ENCODE measurements around the gene STAT5B. TPM values are rescaled to one million over a fixed set of nuclear protein-coding genes. Genes with fewer than 3 reads are reported as not detected.

Gene STAT5B
- total and polyA plus RNA-seq, 9 of the 15 experiments (the other 6 are each of a cell fraction or from before 2014, with no cell fraction given) = 20.8 to 176 (median 92.4) TPM

DNA sequence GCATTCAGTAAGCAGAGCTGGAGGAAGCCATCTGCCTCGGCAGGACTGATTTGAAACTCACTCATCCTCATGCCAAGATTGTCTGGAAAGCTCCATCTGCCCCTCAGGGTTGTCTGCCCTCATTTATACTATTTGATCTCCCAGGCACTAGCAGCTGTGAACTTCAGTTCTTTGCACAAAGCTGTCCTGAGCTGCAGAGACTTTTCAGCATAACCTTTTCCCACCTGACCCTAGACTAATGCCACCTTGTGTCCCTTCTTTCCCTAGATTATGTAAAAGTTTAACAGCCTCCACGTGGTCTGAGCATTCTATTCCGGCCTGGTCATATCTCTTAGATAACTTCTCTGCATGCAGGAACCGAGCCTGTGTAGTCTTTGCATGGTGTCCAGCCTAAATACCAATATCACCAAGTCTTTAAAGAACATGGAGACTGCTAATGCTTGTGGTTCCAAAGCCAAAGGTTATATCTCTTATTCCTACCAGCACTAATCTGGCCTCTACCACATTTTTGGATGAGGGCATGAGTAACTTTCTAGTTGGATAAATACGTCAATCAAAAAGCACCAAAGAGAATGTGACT, 41.2 kb upstream of the STAT5B start (continued):
- TF ChIP-seq PTRF (tag; IDR thresholded peaks at IDR 0.05) (no peak), ZNF586 (CRISPR knock-in tag; conservative IDR thresholded peaks at IDR 0.05) (no peak), SRSF9 (IDR thresholded peaks at IDR 0.05; ENCODE audit: borderline replicate concordance, low read depth, low read length) (no peak), KAT7 (CRISPR knock-in tag; IDR thresholded peaks at IDR 0.05; ENCODE audit: borderline replicate concordance) (no peak), ZFPM2 (CRISPR knock-in tag; IDR thresholded peaks at IDR 0.05) (no peak), EP400 (IDR thresholded peaks at IDR 0.05) (peak; percentile 73), ZNF699 (CRISPR knock-in tag; IDR thresholded peaks at IDR 0.05; ENCODE audit: insufficient replicate concordance) (no peak), YY1 (IDR thresholded peaks at IDR 0.05; ENCODE audit: borderline replicate concordance in 1 of 3, control insufficient read depth in 1 of 3, extremely low read depth in 1 of 3, insufficient read depth in 3 of 3, insufficient read length in 1 of 3, insufficient replicate concordance in 2 of 3, low read depth in 1 of 3, low read length in 2 of 3) (no peak), U2AF1 (optimal IDR thresholded peaks at IDR 0.05; ENCODE audit: low read depth, low read length) (no peak), ZNF133 (CRISPR knock-in tag; IDR thresholded peaks at IDR 0.05) (no peak), MEIS2 (IDR thresholded peaks at IDR 0.05; ENCODE audit: partially characterized antibody) (peak; percentile 51), PURB (CRISPR knock-in tag; IDR thresholded peaks at IDR 0.05; ENCODE audit: low read depth) (no peak), STAT5A (IDR thresholded peaks at IDR 0.05; ENCODE audit: borderline replicate concordance, low read length) (no peak), RBM25 (IDR thresholded peaks at IDR 0.05; ENCODE audit: low read depth, low read length, severe bottlenecking) (no peak), FOXJ2 (tag; IDR thresholded peaks at IDR 0.05) (no peak)
- TF ChIP-seq, protein P1, sequence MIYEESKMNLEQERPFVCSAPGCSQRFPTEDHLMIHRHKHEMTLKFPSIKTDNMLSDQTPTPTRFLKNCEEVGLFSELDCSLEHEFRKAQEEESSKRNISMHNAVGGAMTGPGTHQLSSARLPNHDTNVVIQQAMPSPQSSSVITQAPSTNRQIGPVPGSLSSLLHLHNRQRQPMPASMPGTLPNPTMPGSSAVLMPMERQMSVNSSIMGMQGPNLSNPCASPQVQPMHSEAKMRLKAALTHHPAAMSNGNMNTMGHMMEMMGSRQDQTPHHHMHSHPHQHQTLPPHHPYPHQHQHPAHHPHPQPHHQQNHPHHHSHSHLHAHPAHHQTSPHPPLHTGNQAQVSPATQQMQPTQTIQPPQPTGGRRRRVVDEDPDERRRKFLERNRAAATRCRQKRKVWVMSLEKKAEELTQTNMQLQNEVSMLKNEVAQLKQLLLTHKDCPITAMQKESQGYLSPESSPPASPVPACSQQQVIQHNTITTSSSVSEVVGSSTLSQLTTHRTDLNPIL (CRISPR knock-in tag; IDR thresholded peaks at IDR 0.05) = no peak
- TF ChIP-seq, protein P2, sequence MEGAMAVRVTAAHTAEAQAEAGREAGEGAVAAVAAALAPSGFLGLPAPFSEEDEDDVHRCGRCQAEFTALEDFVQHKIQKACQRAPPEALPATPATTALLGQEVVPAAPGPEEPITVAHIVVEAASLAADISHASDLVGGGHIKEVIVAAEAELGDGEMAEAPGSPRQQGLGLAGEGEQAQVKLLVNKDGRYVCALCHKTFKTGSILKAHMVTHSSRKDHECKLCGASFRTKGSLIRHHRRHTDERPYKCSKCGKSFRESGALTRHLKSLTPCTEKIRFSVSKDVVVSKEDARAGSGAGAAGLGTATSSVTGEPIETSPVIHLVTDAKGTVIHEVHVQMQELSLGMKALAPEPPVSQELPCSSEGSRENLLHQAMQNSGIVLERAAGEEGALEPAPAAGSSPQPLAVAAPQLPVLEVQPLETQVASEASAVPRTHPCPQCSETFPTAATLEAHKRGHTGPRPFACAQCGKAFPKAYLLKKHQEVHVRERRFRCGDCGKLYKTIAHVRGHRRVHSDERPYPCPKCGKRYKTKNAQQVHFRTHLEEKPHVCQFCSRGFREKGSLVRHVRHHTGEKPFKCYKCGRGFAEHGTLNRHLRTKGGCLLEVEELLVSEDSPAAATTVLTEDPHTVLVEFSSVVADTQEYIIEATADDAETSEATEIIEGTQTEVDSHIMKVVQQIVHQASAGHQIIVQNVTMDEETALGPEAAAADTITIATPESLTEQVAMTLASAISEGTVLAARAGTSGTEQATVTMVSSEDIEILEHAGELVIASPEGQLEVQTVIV (CRISPR knock-in tag; IDR thresholded peaks at IDR 0.05; ENCODE audit: borderline replicate concordance) = no peak

Data from K562 (cell line).